H1 (cell line): ENCODE data around the gene CUL4A.

Experiments used
- ATF2 ChIP-seq: IDR thresholded peaks from 2 replicates; pipeline ENCODE4 v1.6.1; 2012; ENCODE audit warnings: low read length, inconsistent platforms
- CHD2 ChIP-seq: IDR thresholded peaks from 2 replicates; pipeline ENCODE4 v1.6.1; 2012; ENCODE audit warnings: low read length, improper control_type of control experiment
- CTCF ChIP-seq, 3 experiments: IDR thresholded peaks; 1 replicate in 2 of 3; 2 replicates in 1 of 3; pipeline versions ENCODE4 v1.5.1 to v1.6.1; 2011; ENCODE audit warnings: low read length in 3 of 3, mild to moderate bottlenecking in 3 of 3, inconsistent platforms in 2 of 3, low read depth in 1 of 3, moderate library complexity in 1 of 3; ENCODE audit not compliant: insufficient read depth in 1 of 3; ENCODE audit errors: control extremely low read depth in 1 of 3
- EGR1 ChIP-seq: IDR thresholded peaks from 2 replicates; pipeline ENCODE4 v1.6.1; 2011; ENCODE audit warnings: low read depth, low read length, borderline replicate concordance
- JUN ChIP-seq: IDR thresholded peaks from 2 replicates; pipeline ENCODE4 v1.6.1; 2011; ENCODE audit warnings: low read depth, mild to moderate bottlenecking, improper control_type of control experiment, low read length
- JUND ChIP-seq: IDR thresholded peaks from 2 replicates; pipeline ENCODE4 v1.6.1; 2011; ENCODE audit warnings: mild to moderate bottlenecking, improper control_type of control experiment, low read length
- KDM5A ChIP-seq: fragments of 200-600 bp; IDR thresholded peaks from 2 replicates; pipeline ENCODE4 v1.7.1; 2012; ENCODE audit warnings: mild to moderate bottlenecking, low read length, inconsistent platforms, mixed read lengths
- POLR2A ChIP-seq, 2 experiments: IDR thresholded peaks; 1 replicate in 1 of 2; 2 replicates in 1 of 2; pipeline ENCODE4 v1.6.1; 2011; ENCODE audit warnings: low read depth in 2 of 2, low read length in 2 of 2, mild to moderate bottlenecking in 2 of 2; ENCODE audit errors: control extremely low read depth in 1 of 2
- POLR2AphosphoS5 ChIP-seq: IDR thresholded peaks from 2 replicates; pipeline ENCODE4 v1.6.1; 2011; ENCODE audit warnings: low read depth, low read length
- RAD21 ChIP-seq, 2 experiments: IDR thresholded peaks in 1 of 2; conservative IDR thresholded peaks in 1 of 2; 2 replicates each; pipeline ENCODE4 v1.6.1; 2011; ENCODE audit warnings: low read depth in 2 of 2, low read length in 2 of 2, improper control_type of control experiment in 1 of 2, inconsistent platforms in 1 of 2, mild to moderate bottlenecking in 1 of 2, moderate library complexity in 1 of 2
- SIRT6 ChIP-seq: IDR thresholded peaks from one replicate; pipeline ENCODE4 v1.7.1; 2012; ENCODE audit warnings: low read length, inconsistent platforms
- SP1 ChIP-seq: IDR thresholded peaks from 2 replicates; pipeline ENCODE4 v1.6.1; 2011; ENCODE audit warnings: low read depth, low read length
- ZNF274 ChIP-seq: IDR thresholded peaks from 2 replicates; pipeline ENCODE4 v1.7.0; 2012; ENCODE audit warnings: low read length, borderline replicate concordance; ENCODE audit errors: extremely low read depth

DNA sequence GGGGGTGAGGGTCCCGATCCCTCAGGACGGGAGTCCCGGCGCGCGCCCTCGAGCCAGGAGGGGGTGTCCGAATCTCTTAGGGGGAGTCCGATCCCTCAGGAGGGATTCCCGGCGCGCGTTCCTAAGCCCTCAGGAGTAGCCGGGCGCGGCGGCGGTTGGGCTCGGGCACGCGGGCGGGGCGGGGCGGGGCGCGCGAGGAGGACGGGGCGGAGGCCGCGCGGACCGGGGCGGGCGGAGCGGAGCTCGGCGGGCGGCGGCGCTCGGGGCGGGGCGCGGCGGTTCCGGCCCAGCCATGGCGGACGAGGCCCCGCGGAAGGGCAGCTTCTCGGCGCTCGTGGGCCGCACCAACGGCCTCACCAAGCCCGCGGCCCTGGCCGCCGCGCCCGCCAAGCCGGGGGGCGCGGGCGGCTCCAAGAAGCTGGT lies at the start of gene CUL4A:
- TF ChIP-seq ZNF274 (no peak), POLR2A (IDR thresholded peaks at IDR 0.05; ENCODE audit: control extremely low read depth in 1 of 2, low read depth in 2 of 2, low read length in 2 of 2) (no peak; a peak in 2 of 3 replicates), SP1 (no peak), RAD21 (IDR thresholded peaks at IDR 0.05 in 1 of 2, conservative IDR thresholded peaks at IDR 0.05 in 1 of 2; ENCODE audit: low read depth in 2 of 2, low read length in 2 of 2) (no peak), ATF2 (no peak), JUND (no peak), CHD2 (no peak), CTCF (IDR thresholded peaks at IDR 0.05; ENCODE audit: control extremely low read depth in 1 of 3, insufficient read depth in 1 of 3, low read depth in 1 of 3, low read length in 3 of 3) (no peak), SIRT6 (no peak), POLR2AphosphoS5 (no peak; the same call in 1 of the 2 replicates), EGR1 (no peak), JUN (no peak), KDM5A (no peak)
